Measurements from ENCODE around the gene CNKSR3. TPM values are rescaled to one million over a fixed set of nuclear protein-coding genes. Genes with fewer than 3 reads are reported as not detected.

Gene CNKSR3
- total and polyA plus RNA-seq, 2 donors from 2014 or later: 13.8 to 63.1 TPM

GRCh38 chr6:154450498-154450897 lies 60.0 kb downstream of the CNKSR3 start:
- no peak overlapping the region for H3K27ac ChIP-seq (ENCODE audit: low read depth in 2 of 2, low read length in 2 of 2)
- no peaks in the 10 kb centered on the region for H3K27me3 ChIP-seq (ENCODE audit: control insufficient read depth, insufficient read depth, low read length)
- intact Hi-C loops (cut with DNase I): no loop called here
- DNase-seq (no peak), FAIRE-seq (no peak)
- no peak overlapping the region for H3K9ac ChIP-seq (ENCODE audit: low read length in 3 of 3)
- H3K36me3 ChIP-seq (ENCODE audit: control insufficient read depth in 2 of 3, insufficient read depth in 3 of 3, low read length in 3 of 3): peaks cover 0 to 5% (median 4%) of the 10 kb centered on the region in 3 donors
- no peak overlapping the region for H3K4me3 ChIP-seq (ENCODE audit: low read length in 3 of 3)
- TF ChIP-seq CTCF (IDR thresholded peaks at IDR 0.05; ENCODE audit: borderline replicate concordance, extremely low read depth, insufficient read depth): no peak
- H3K9me3 ChIP-seq (ENCODE audit: control insufficient read depth in 2 of 3, insufficient read depth in 1 of 3, low read length in 3 of 3): no peaks in the 10 kb centered on the region
- peaks cover 0 to 12% (median 2%) of the 10 kb centered on the region in 3 donors for H3K4me1 ChIP-seq (ENCODE audit: control insufficient read depth in 2 of 3, insufficient read depth in 2 of 3, low read depth in 1 of 3, low read length in 3 of 3)

- no peak overlapping the region for H3K9ac ChIP-seq (ENCODE audit: low read length in 3 of 3)
- no peaks in the 10 kb centered on the region for H3K27me3 ChIP-seq (ENCODE audit: control insufficient read depth, insufficient read depth, low read length)
- H3K9me3 ChIP-seq (ENCODE audit: control insufficient read depth in 2 of 3, insufficient read depth in 1 of 3, low read length in 3 of 3): no peaks in the 10 kb centered on the region
- peak overlapping the region in 1 of 3 donors; percentile 1 for H3K4me3 ChIP-seq (ENCODE audit: low read length in 3 of 3)
- FAIRE-seq: no peak
- H3K4me1 ChIP-seq (ENCODE audit: control insufficient read depth in 2 of 3, insufficient read depth in 2 of 3, low read depth in 1 of 3, low read length in 3 of 3): peaks cover under 1 to 12% (median 2%) of the 10 kb centered on the region in 3 donors
- H3K36me3 ChIP-seq (ENCODE audit: control insufficient read depth in 2 of 3, insufficient read depth in 3 of 3, low read length in 3 of 3): peaks cover 0 to 5% (median 4%) of the 10 kb centered on the region in 3 donors
- intact Hi-C loops (cut with DNase I): no loop called here
- TF ChIP-seq CTCF (IDR thresholded peaks at IDR 0.05; ENCODE audit: borderline replicate concordance, extremely low read depth, insufficient read depth): no peak
- peak in 3 of 5 donors; percentile 38 to 77 (median 74) for DNase-seq
- H3K27ac ChIP-seq (ENCODE audit: low read depth in 2 of 2, low read length in 2 of 2): peak overlapping the region in 1 of 2 donors; percentile 20
Measured at GRCh38 chr6:154448448-154449096, 61.9 kb downstream of the CNKSR3 start.

GRCh38 chr6:154447954-154448353 lies 62.5 kb downstream of the CNKSR3 start:
- Histone ChIP-seq H3K4me1 (ENCODE audit: control insufficient read depth in 2 of 3, insufficient read depth in 2 of 3, low read depth in 1 of 3, low read length in 3 of 3) (peaks cover 2 to 9% (median 5%) of the 10 kb centered on the region in 3 donors), H3K27me3 (ENCODE audit: control insufficient read depth, insufficient read depth, low read length) (no peaks in the 10 kb centered on the region), H3K9me3 (ENCODE audit: control insufficient read depth in 2 of 3, insufficient read depth in 1 of 3, low read length in 3 of 3) (no peaks in the 10 kb centered on the region), H3K9ac (ENCODE audit: low read length in 3 of 3) (no peak overlapping the region), H3K36me3 (ENCODE audit: control insufficient read depth in 2 of 3, insufficient read depth in 3 of 3, low read length in 3 of 3) (peaks cover 0 to 5% (median 4%) of the 10 kb centered on the region in 3 donors), H3K27ac (ENCODE audit: low read depth in 2 of 2, low read length in 2 of 2) (no peak overlapping the region), H3K4me3 (ENCODE audit: low read length in 3 of 3) (peak overlapping the region in 1 of 3 donors; percentile 1)
- intact Hi-C loops (cut with DNase I): no loop called here
- no peak for TF ChIP-seq CTCF (IDR thresholded peaks at IDR 0.05; ENCODE audit: borderline replicate concordance, extremely low read depth, insufficient read depth)
- DNase-seq (peak in 2 of 5 donors; percentile 77 to 82), FAIRE-seq (no peak)

Measured in kidney (tissue), 14 donors.